ENCODE data around the gene NLN. TPM values are rescaled to one million over a fixed set of nuclear protein-coding genes. Genes with fewer than 3 reads are reported as not detected.

The NLN gene
- total and polyA plus RNA-seq, 11 donors = 1.6 to 28.2 (median 11.6) TPM

- no peak for ATAC-seq
- Histone ChIP-seq H3K4me3 (no peak overlapping the region), H3K36me3 (peaks cover 0 to 63% (median 35%) of the 10 kb centered on the region in 9 donors), H3K27ac (no peak overlapping the region), H3K27me3 (no peaks in the 10 kb centered on the region), H3K9me3 (no peaks in the 10 kb centered on the region), H3K4me1 (peaks cover 0 to 17% (median 2%) of the 10 kb centered on the region in 12 donors)
- WGBS, 4 donors = 95 to 97% (median 96%) methylated on average over 4 of the region's 4 CpGs
- no peak for TF ChIP-seq POLR2A (IDR thresholded peaks at IDR 0.05)
- TF ChIP-seq, protein P1, sequence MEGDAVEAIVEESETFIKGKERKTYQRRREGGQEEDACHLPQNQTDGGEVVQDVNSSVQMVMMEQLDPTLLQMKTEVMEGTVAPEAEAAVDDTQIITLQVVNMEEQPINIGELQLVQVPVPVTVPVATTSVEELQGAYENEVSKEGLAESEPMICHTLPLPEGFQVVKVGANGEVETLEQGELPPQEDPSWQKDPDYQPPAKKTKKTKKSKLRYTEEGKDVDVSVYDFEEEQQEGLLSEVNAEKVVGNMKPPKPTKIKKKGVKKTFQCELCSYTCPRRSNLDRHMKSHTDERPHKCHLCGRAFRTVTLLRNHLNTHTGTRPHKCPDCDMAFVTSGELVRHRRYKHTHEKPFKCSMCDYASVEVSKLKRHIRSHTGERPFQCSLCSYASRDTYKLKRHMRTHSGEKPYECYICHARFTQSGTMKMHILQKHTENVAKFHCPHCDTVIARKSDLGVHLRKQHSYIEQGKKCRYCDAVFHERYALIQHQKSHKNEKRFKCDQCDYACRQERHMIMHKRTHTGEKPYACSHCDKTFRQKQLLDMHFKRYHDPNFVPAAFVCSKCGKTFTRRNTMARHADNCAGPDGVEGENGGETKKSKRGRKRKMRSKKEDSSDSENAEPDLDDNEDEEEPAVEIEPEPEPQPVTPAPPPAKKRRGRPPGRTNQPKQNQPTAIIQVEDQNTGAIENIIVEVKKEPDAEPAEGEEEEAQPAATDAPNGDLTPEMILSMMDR (IDR thresholded peaks at IDR 0.05) = no peak
- DNase-seq = no peak
- intact Hi-C loops (cut with DNase I) = no loop called here
Observed at GRCh38 chr5:65699338-65699737, 22.7 kb upstream of the NLN start.

DNA sequence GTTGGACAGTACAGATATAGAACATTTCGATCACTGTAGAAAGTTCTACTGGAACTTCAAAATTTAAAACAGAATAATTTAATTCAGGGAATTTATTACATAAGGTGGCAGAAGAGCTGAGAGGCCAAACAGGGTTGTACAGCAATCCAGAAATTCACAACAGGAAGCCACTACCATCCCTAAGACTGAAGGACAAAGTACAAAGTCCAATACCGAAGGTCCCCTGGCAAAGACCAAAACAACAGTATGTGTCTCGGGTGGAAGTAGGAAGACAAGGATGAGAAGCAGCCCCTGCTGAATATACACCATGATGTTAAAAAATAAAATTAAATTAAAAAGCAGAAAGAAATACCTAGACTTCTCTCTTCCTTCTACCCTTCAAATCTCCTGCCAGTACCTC, 20.0 kb upstream of the NLN start:
- Histone ChIP-seq H3K27me3 (no peaks in the 10 kb centered on the region), H3K27ac (no peak overlapping the region), H3K36me3 (peaks cover 0 to 63% (median 39%) of the 10 kb centered on the region in 9 donors), H3K9me3 (no peaks in the 10 kb centered on the region), H3K4me1 (peaks cover 0 to 5% (median 0%) of the 10 kb centered on the region in 12 donors), H3K4me3 (no peak overlapping the region)
- 96 to 99% (median 98%) methylated on average over 3 of the region's 3 CpGs for WGBS, 4 donors
- DNase-seq = no peak
- no peak for ATAC-seq
- TF ChIP-seq POLR2A (IDR thresholded peaks at IDR 0.05) = no peak
- TF ChIP-seq, protein P1 (IDR thresholded peaks at IDR 0.05) = no peak
- intact Hi-C loops (cut with DNase I) = no loop called here

GRCh38 chr5:65704621-65705239, 17.3 kb upstream of the NLN start:
- TF ChIP-seq, protein P1 (IDR thresholded peaks at IDR 0.05) = no peak
- no peak for TF ChIP-seq POLR2A (IDR thresholded peaks at IDR 0.05)
- no peaks in the 10 kb centered on the region for H3K27me3 ChIP-seq
- no peaks in the 10 kb centered on the region for H3K9me3 ChIP-seq
- DNase-seq (no peak), ATAC-seq (no peak)
- no peak overlapping the region for H3K27ac ChIP-seq
- no peaks in the 10 kb centered on the region for H3K4me1 ChIP-seq
- intact Hi-C loops (cut with DNase I) = no loop called here
- H3K36me3 ChIP-seq = peaks cover 0 to 71% (median 39%) of the 10 kb centered on the region in 9 donors
- H3K4me3 ChIP-seq = no peak overlapping the region
- 85 to 89% (median 87%) methylated on average over 2 of the region's 2 CpGs for WGBS, 4 donors

DNA sequence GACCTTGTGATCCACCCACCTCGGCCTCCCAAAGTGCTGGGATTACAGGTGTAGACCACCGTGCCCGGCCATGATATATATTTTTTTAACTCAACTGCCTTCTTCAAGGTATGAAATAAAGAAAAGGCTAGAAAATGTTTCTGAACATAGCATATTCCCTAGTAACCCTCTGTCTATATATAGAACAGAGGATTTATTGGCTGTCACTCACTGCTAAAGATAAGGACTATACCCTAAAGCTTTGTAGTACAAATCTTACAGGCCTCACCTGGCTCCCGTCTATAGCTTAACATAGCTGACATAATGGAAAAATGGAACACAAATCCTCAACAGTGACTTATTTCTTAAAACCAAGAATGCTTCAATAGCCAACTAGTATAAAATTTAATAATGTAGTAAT, 14.3 kb upstream of the NLN start:
- ATAC-seq (no peak), DNase-seq (no peak)
- WGBS, 4 donors = 92 to 96% (median 94%) methylated on average over 4 of the region's 4 CpGs
- no peaks in the 10 kb centered on the region for H3K9me3 ChIP-seq
- intact Hi-C loops (cut with DNase I) = no loop called here
- H3K27me3 ChIP-seq = no peaks in the 10 kb centered on the region
- no peak overlapping the region for H3K4me3 ChIP-seq
- no peaks in the 10 kb centered on the region for H3K4me1 ChIP-seq
- H3K27ac ChIP-seq = no peak overlapping the region
- TF ChIP-seq, protein P1 (IDR thresholded peaks at IDR 0.05) = no peak
- peaks cover 0 to 80% (median 41%) of the 10 kb centered on the region in 9 donors for H3K36me3 ChIP-seq
